Hepatocyte (in vitro differentiated cells): Measurements from ENCODE around the gene PFDN6.

Experiments
- CTCF ChIP-seq: fragments of 200-600 bp; sonication (generic); IDR thresholded peaks from 2 replicates; pipeline ENCODE4 v1.5.1; 2016; ENCODE audit warnings: antibody characterized with exemption, mild to moderate bottlenecking; ENCODE audit not compliant: poor library complexity
- EZH2phosphoT487 ChIP-seq: fragments of 200-600 bp; sonication (generic); IDR thresholded peaks from one replicate; pipeline ENCODE4 v1.6.1; 2018; ENCODE audit warnings: antibody characterized with exemption, mild to moderate bottlenecking, low read depth, moderate library complexity; ENCODE audit not compliant: unreplicated experiment, severe bottlenecking

GRCh38 chr6:33247977-33248642 is 41.3 kb upstream of the PFDN6 start:
- no peak for TF ChIP-seq EZH2phosphoT487
- peak; percentile 95 for TF ChIP-seq CTCF
